IPS-18a (cell line): ENCODE results near the gene RPL39L.

Experiments
- H3K27ac ChIP-seq: one replicate; pipeline ENCODE4 v1.5.1; 2013; ENCODE audit warnings: low read length
- H3K27me3 ChIP-seq: one replicate; pipeline ENCODE4 v1.6.1; 2013; ENCODE audit warnings: mild to moderate bottlenecking, low read length; ENCODE audit not compliant: control insufficient read depth, insufficient read depth
- H3K36me3 ChIP-seq: one replicate; pipeline ENCODE4 v1.6.1; 2013; ENCODE audit warnings: low read depth, low read length; ENCODE audit not compliant: control insufficient read depth
- H3K4me1 ChIP-seq: one replicate; pipeline ENCODE4 v1.6.1; 2013; ENCODE audit warnings: low read depth, low read length; ENCODE audit not compliant: control insufficient read depth
- H3K4me3 ChIP-seq: one replicate; pipeline ENCODE4 v1.5.1; 2013; ENCODE audit warnings: low read length
- H3K9ac ChIP-seq: one replicate; pipeline ENCODE4 v1.6.1; 2013; ENCODE audit warnings: mild to moderate bottlenecking, low read length, moderate library complexity
- H3K9me3 ChIP-seq: one replicate; pipeline ENCODE4 v1.6.1; 2013; ENCODE audit warnings: low read depth, low read length; ENCODE audit not compliant: control insufficient read depth

Gene RPL39L

GRCh38 chr3:187085933-187086332, 53.4 kb downstream of the RPL39L start:
- Histone ChIP-seq H3K4me3 (no peak overlapping the region), H3K4me1 (peaks cover 3% of the 10 kb centered on the region), H3K27me3 (no peaks in the 10 kb centered on the region), H3K9me3 (no peaks in the 10 kb centered on the region), H3K9ac (no peak overlapping the region), H3K36me3 (no peaks in the 10 kb centered on the region), H3K27ac (no peak overlapping the region)

GRCh38 chr3:187085021-187085666, 54.2 kb downstream of the RPL39L start:
- Histone ChIP-seq H3K4me1 (peaks cover 3% of the 10 kb centered on the region), H3K9me3 (no peaks in the 10 kb centered on the region), H3K27ac (no peak overlapping the region), H3K9ac (no peak overlapping the region), H3K27me3 (no peaks in the 10 kb centered on the region), H3K36me3 (no peaks in the 10 kb centered on the region), H3K4me3 (no peak overlapping the region)

GRCh38 chr3:187084580-187084979, 54.7 kb downstream of the RPL39L start:
- Histone ChIP-seq H3K4me1 (peaks cover 8% of the 10 kb centered on the region), H3K4me3 (no peak overlapping the region), H3K9ac (no peak overlapping the region), H3K27me3 (no peaks in the 10 kb centered on the region), H3K27ac (no peak overlapping the region), H3K9me3 (no peaks in the 10 kb centered on the region), H3K36me3 (no peaks in the 10 kb centered on the region)

GRCh38 chr3:187084126-187084525, 55.2 kb downstream of the RPL39L start:
- no peaks in the 10 kb centered on the region for H3K9me3 ChIP-seq
- H3K4me1 ChIP-seq = peaks cover 12% of the 10 kb centered on the region
- H3K36me3 ChIP-seq = no peaks in the 10 kb centered on the region
- H3K4me3 ChIP-seq = no peak overlapping the region
- H3K9ac ChIP-seq = no peak overlapping the region
- H3K27ac ChIP-seq = no peak overlapping the region
- H3K27me3 ChIP-seq = no peaks in the 10 kb centered on the region

GRCh38 chr3:187082758-187083375, 56.4 kb downstream of the RPL39L start:
- peaks cover 12% of the 10 kb centered on the region for H3K4me1 ChIP-seq
- no peak overlapping the region for H3K4me3 ChIP-seq
- no peaks in the 10 kb centered on the region for H3K27me3 ChIP-seq
- no peak overlapping the region for H3K9ac ChIP-seq
- H3K27ac ChIP-seq = no peak overlapping the region
- H3K9me3 ChIP-seq = no peaks in the 10 kb centered on the region
- H3K36me3 ChIP-seq = peaks cover 4% of the 10 kb centered on the region

- H3K9ac ChIP-seq = no peak overlapping the region
- H3K36me3 ChIP-seq = peaks cover 16% of the 10 kb centered on the region
- H3K27me3 ChIP-seq = no peaks in the 10 kb centered on the region
- no peaks in the 10 kb centered on the region for H3K9me3 ChIP-seq
- H3K4me3 ChIP-seq = no peak overlapping the region
- no peak overlapping the region for H3K27ac ChIP-seq
- peaks cover 12% of the 10 kb centered on the region for H3K4me1 ChIP-seq
These were observed 58.4 kb downstream of the RPL39L start for GRCh38 chr3:187080799-187081450.

- Histone ChIP-seq H3K36me3 (peaks cover 27% of the 10 kb centered on the region), H3K27me3 (no peaks in the 10 kb centered on the region), H3K4me3 (no peak overlapping the region), H3K9me3 (no peaks in the 10 kb centered on the region), H3K9ac (no peak overlapping the region), H3K27ac (no peak overlapping the region), H3K4me1 (peaks cover 9% of the 10 kb centered on the region)
These were observed 59.9 kb downstream of the RPL39L start for GRCh38 chr3:187079090-187080022.

DNA sequence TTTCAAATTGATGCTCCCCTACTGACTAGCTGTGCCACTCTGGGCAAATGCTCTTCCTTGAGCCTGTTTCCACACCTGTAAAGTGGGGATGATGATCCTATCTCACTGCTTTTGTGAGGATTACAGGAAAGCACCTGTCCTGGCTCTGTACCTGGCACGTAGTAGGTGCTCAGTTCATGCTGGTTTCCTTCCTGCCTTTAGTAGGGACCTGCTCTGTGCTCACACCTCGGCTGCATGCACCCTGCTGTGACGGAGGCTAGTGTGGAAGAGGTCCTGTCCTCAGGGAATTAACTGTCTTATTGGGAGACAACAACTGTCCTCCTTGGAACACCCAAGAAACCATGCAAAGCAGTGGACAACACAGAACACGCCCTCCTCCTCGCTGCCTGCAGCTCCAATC, 61.8 kb downstream of the RPL39L start:
- Histone ChIP-seq H3K9me3 (no peaks in the 10 kb centered on the region), H3K9ac (no peak overlapping the region), H3K4me1 (peaks cover 9% of the 10 kb centered on the region), H3K27ac (no peak overlapping the region), H3K4me3 (no peak overlapping the region), H3K27me3 (no peaks in the 10 kb centered on the region), H3K36me3 (peaks cover 45% of the 10 kb centered on the region)

GRCh38 chr3:187077085-187077484, 62.2 kb downstream of the RPL39L start:
- Histone ChIP-seq H3K27ac (no peak overlapping the region), H3K9ac (no peak overlapping the region)

GRCh38 chr3:187076297-187076696, 63.0 kb downstream of the RPL39L start:
- Histone ChIP-seq H3K9ac (no peak overlapping the region), H3K27me3 (no peaks in the 10 kb centered on the region), H3K36me3 (peaks cover 45% of the 10 kb centered on the region), H3K9me3 (no peaks in the 10 kb centered on the region), H3K27ac (no peak overlapping the region), H3K4me1 (peaks cover 17% of the 10 kb centered on the region), H3K4me3 (no peak overlapping the region)

More at GRCh38 chr3:187077085-187077484, 62.2 kb downstream of the RPL39L start:
- Histone ChIP-seq H3K4me3 (no peak overlapping the region), H3K9me3 (no peaks in the 10 kb centered on the region), H3K27me3 (no peaks in the 10 kb centered on the region), H3K4me1 (peaks cover 13% of the 10 kb centered on the region), H3K36me3 (peaks cover 45% of the 10 kb centered on the region)

- no peak overlapping the region for H3K4me3 ChIP-seq
- no peak overlapping the region for H3K9ac ChIP-seq
- peaks cover 48% of the 10 kb centered on the region for H3K36me3 ChIP-seq
- H3K27me3 ChIP-seq = no peaks in the 10 kb centered on the region
- H3K27ac ChIP-seq = no peak overlapping the region
- no peaks in the 10 kb centered on the region for H3K9me3 ChIP-seq
- H3K4me1 ChIP-seq = peaks cover 15% of the 10 kb centered on the region
These were observed 64.5 kb downstream of the RPL39L start for GRCh38 chr3:187074846-187075245.
